GM19043 (cell line): ENCODE data around the gene GNA12.
"Not testable (repeated sequence)": the region's sequence is repeated elsewhere in the genome, so short reads cannot be mapped to it uniquely, and the experiment has no call there.

Experiments
- ATAC-seq: cut with Tn5 transposase; IDR thresholded peaks from one replicate; pipeline ENCODE4 v1.9.1; 2021; ENCODE audit warnings: low read depth; ENCODE audit not compliant: unreplicated experiment

Gene GNA12

DNA sequence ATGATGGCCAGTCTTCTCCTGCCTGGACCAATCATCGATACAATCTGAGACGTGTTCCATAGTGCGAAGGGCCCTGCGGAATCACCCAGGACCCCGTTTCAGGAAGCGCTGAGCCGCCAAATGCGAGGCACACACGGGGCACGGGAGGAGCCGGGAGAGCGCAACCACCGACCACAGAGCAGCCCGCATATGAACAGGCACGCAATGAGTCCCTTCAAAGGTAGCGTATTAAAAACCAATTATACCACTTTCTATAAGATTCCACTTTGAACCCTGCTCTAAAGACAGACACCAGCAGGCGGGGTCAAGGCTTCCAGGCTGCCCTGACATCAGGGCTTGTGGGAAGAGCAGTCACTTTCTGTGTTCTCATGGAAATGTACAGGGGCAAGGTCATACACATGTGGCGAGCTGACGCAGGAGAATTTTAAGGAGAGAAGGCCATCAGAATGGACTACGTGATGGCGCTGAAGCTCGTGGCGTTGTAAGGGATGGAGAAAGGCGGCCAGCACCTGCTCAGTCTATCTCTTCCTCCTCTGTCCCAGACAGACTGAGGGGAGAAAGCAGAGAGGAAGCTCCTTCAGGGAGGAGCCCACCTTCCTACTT lies 109.9 kb downstream of the GNA12 start:
- no peak for ATAC-seq

DNA sequence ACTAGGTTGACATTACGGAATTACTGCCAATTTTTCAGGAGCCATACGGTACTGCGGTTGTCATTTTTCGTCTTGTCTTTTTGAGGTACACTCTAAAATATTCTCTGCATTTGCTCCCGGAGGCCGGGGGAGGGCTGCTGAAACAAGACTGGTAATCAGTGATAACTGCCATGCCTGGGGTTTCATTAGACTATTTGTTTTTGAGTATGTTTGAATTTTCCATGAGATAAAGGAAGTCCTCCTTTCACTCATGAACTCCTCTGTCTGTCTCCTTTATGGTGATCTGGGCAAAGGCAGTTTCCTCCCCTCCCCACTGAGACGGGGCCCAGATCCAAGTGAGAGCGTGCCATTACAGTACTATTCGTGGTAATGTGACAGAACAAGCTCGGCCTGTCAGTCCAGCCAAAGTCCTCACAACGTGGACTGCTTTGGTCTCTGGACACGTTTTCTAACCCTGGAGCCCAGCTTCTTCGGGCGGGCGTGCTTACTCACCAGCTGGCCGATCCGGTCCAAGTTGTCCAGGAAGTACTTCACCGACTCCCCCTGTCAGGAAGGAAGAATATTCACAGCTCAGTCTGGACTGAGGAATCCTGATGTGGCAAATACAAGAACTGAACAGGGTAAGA lies 111.0 kb downstream of the GNA12 start:
- no peak for ATAC-seq

DNA sequence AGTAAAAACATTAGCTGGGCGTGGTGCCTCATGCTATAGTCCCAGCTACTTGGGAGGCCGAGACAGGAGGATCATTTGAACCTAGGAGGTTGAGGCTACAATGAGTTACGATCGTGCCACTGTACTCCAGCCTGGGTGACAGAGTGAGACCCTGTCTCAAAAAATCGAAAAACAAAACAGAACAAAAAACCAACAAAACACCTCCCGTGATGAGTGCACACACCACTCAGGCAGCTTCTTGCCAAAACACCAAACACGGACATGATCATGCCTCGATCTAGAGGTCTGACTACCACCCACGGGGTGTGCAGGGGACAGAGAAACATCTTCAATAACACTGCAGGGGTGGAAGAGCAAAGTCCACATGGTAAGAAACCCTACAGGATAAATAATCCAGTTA lies 111.7 kb downstream of the GNA12 start:
- ATAC-seq: no peak

DNA sequence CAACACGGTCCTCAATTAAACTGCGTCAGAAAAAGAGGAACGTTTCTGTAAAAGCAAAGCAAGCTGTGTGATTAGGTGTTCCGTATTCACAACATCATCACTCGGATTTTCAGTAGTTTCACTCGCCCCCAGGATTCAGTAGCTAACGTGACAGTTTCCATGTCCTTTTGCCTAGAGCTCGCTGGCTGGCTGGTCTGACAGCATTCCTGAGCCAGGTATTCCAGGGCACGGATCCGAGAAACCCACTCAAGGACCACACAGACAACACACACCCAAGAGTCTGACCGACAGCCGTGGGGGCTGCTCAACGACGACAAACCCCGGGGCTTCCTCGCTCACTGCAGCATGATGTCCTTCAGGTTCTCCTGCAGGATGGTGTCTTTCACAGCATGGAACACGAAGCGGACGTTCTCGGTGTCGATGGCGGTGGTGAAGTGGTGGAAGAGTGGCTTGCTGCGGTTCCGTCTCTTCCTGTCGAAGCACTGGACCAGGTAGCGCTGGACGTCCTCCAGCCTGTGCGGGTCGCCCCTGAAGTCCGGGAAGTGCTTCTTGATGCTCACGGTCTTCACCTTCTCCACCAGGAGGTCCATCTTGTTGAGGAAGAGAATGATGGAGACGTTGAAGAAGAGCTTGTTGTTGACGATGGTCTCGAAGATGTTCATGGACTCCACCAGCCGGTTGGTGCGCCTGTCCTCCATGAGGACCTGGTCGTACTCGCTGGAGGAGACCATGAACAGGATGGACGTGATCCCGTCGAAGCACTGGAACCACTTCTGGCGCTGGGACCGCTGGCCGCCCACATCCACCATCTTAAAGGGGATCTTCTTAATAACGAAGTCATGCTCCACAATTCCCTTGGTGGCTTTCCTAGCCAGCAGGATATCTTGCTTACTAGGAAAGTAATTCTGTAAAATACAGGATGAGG lies 113.0 kb downstream of the GNA12 start:
- ATAC-seq: no peak

DNA sequence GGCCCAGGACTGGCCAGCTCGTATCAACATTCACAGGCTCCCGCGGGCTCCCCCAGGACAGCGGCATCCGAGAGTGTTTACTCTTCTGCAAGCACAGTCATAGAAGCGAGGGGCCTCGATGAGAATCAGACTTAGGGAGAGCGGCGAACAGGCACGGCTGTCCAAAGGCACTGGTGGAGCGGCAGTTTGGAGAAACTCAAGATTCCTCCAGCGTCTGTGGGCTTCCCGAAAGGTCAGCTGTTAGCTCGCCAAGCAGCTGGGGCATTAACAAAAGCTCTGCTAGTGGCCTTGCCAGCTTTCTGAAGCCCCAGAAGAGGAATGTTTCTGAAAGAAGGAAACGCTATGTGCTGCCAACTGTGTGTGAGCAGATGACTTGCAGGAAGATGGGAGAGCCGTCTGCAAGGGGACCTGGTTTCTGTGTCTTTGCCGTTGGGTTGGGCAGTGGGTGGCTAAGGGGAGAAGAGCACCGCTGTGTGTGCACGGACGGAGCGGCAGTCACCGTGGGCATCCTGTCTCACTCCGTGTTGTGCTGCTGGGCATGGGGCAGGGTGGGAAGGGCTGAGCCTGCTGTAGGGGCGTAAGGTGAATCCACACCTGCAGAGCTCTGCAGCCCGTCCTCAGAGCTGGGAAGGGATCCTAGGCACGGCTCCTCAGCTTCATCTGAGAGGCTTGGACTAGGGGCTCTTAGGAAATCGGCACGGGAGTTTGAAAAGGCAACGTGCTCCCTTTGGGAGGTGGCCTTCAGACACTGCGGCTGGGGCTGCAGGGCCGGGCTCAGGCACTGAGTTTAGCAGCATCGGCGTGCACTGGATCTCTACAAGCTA lies 114.0 kb downstream of the GNA12 start:
- ATAC-seq: no peak

DNA sequence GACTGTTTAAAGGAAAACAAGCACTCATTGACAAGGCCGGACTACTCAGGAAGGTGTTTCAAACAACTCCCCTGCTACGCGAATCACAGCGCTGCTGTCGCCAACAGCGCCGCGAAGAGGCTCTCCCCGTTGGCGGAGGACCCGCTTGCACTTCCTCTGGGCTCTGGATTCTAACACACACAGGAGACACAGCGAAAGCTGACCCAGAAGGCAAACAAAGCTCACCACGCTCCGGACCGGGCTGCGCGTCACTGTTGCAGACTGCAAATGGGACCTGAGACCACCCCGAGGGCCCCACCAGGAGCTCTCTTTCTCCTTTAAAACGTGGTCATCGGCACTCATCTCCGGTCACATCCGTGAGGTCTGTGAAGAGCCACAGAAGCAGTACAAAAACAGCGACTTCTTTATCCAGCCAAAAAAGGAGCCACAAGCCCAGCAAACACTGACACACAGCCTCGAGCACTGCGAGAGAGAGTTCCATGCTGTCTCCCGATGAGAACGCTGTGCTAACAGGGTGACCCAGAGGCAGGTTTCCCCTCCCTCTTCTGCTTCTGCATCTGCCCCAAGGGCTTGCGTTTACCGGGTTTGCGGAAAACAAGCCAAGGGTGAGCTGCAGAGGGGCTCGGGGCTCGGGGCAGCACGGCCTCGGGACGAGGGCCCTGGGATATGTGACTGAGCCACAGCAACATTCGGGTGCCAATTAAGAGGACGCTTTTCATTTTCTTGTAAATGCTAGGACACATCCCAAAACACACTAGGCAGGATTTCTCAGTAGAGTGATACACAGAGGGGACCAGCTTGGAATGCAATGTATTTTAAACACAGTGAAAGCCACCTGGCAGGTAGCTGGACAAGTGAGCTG lies 114.8 kb downstream of the GNA12 start:
- no peak for ATAC-seq

DNA sequence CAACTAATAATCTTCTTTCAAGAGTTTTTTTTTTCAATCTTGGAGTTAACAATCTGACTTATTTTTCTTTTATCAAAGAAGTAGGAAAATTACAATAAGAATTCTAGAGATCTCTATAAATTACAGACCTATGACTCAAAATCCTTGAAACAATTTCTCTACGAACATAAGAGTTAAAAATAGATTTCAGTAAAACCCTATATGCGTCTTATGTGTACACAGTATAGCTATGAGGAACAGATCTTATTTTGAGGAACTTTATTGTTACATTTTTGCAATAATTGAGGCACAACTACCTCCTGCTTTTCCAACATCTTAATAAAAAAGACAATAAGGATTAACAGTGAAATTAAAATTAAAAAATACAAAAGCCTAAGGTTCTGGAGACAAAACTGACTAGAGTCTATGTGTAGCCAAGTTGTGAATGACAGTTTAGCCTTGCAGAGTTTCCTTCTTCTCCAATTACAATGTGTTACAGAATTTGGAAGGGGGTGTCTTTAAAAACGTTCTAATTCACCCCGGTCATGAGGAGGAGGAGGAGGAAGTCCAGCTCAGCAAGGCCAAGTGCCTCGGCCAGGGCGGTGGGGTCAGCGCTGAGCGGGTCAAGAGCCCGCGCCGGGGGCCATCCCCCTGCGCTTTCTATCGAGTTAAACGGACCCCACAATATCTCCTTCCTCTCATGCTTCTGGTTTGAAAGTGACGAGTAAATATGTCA lies 115.6 kb downstream of the GNA12 start:
- ATAC-seq: no peak

DNA sequence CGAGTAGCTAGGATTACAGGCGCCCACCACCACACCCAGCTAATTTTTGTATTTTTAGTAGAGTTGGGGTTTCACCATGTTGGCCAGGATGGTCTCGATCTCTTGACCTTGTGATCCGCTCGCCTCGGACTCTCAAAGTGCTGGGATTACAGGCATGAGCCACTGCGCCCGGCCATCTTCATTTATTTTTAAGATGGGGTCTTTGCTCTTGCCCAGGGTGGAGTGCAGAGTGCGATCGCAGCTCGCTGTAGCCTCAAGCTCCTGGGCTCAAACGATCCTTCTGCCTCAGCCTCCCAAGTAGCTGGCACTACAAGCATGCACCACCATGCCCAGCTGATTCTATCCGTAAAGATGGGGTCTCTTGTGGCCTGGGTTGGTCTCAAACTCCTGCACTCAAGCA lies 116.9 kb downstream of the GNA12 start:
- ATAC-seq: not testable (repeated sequence)

DNA sequence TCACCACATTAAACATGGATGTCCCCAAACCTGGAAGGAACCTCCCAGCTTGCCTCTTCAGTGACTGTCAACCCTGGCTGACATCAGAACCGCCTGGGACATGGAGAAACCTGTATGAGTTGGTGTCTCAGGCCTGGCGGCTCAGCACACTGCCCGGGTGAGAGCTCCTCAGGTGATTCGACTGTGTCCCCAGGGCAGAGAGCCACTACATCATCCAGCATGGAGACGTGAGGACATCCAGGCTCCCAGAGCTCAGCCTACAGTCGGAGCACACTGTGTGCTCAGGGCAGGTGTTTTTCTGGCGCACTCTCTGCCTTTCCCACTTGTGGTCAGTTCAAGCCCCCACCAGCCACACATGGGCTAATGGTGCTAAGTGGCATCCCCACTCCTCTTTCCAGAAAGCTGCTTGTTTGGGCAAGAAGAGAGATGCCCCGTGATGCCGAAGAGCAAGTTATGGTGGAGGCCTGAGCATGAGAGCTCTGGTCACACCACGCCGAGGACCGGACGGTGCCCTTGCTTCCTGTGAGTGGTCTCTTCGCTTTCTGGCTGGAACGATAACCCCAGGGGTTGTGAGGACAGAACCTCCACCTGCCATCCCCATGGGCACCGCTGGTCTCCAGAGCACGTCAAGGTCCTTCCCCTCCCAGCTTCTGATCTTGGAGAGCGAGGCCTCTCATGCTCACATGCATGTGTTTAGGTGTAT lies 117.6 kb downstream of the GNA12 start:
- no peak for ATAC-seq

DNA sequence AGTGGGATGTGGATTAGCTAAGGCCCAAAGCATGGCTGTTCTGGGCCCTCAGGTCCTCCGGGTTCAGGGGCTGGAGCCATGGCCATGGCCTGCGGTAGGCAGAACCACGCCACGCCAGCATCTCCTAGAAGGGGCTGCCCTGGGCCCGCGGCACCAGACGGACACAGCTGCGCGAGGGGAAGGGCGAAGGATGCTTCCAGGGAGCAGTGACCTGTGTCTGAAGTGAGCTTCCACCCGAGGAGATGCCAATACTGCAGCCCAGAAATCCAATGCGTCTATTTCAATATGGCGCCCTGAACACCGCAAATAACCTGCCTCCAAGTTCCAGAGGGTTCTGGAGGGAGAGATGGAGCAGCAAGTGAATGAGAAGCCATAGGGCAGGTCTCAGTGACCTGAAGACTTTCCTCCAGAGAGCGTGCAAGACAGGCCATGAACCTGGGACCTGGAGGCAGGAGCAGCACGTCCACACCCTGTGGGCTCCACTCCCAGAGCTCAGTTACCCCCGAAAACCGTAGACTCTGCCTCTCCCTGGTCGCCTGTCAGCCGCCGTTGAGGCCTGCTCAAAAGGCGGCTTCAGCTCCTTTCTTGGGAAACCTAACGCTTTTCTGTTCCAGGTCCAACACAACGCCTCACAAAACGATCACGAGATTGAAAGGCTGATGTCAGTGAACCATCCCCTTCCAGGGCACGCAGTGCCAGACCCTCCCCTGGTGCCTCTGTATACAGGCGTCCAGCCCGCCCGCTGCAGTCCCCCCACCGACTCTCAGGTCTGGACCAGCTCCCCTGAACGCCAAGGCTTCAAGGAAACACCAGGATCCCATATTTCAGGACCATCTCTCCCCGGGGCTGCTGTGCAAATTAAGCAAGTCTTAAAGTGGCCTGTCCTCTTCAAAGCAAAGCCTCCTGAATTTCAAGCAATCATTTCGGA lies 118.7 kb downstream of the GNA12 start:
- ATAC-seq: no peak

DNA sequence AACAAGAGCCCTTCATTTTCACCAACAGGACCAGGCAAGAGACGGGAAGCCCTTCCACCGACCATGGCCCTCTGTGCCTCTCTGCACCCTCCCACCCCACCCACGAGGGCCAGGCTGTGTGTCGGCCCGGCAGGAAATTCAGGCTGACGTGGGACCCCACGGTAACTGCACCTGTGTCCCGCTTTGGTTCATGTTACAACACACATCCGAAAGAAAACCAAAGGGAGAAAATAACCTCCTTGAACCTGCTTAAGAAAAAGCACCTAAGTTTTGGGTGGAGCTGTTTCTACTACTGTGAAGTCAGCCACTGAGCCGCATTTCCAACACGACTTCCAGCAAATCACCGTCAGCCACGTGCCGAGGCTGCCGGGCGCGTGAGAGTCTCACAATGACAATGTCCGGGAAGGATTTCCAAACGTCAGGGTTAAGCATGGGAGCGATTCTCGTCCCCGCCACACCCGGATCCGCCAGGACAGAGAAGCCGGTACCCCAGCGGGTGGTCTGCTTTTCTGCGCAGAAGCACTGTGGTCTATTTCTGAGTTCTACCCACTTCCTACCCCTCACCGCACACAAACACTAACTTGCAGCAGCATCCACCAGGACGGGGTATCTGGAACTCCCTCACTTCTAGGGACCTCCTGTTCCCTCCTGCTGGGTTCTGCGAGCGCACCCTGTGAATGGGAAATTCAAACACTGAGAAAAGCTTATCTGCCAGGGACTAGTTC lies 119.5 kb downstream of the GNA12 start:
- ATAC-seq: no peak

DNA sequence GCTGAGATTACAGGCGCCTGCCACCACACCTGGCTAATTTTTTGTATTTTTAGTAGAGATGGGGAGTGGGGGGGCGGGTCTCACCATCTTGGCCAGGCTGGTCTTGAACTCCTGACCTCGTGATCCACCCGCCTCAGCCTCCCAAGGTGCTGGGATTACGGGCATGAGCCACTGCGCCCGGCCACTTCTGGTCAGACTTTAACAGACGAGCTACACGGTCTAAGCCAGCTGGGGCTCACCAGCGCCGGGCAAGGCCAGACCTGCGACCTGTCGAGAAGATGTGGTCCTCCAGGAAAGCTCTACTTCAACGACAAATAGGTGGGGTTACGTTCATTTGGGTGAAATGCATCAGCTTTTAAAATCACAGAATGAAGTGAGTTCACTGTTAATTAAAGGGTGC lies 120.1 kb downstream of the GNA12 start:
- ATAC-seq: not testable (repeated sequence)

DNA sequence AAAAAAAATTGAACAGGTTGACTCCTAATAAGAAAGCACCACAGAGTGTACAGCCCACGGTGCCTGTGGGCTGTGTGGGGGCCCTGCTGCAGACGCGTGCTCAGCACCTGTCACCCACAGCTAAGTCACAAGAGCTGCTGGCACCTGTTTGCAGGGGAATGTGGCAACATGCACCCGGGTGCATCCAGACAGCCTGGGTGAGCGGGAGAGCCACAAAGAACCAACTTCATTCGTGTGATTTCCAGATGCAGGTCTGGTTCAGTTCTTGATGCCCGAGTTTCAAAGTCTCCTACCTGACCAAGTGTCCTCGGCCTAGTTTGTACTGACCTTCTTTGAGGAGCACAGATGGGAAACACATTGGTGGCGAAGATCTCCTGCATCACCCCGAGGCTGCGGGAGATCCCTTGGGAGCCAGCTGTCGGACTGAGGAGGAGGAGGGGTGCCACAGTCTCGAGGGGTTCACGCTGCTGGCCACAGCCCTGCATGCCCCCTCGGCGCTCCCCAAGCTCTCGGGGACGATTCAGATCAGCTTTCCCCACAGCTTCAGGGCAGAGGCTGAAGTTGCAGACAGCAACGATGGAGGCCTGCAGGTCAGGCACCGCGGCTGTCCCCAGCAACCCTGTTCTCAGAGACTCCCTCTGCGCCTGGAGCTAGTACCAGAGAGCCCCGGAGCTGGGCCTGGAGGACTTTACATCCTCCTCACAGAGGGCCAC lies 120.8 kb downstream of the GNA12 start:
- no peak for ATAC-seq

DNA sequence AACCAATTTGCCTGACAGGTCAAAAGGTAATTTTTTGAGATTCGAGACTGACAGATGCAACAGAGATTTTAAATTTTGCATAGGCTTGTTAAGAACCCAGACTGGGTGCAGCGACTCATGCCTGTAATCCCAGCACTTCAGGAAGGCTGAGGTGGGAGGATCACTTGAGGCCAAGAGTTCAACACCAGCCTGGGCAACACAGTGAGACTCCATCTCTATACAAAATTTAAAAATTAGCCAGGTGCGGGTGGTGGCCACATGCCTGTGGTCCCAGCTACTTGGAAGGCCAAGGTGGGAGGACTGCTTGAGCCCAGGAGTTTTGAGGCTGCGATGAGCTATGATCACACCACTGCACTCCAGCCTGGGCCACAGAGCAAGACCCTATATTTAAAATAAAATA lies 121.5 kb downstream of the GNA12 start:
- no peak for ATAC-seq

DNA sequence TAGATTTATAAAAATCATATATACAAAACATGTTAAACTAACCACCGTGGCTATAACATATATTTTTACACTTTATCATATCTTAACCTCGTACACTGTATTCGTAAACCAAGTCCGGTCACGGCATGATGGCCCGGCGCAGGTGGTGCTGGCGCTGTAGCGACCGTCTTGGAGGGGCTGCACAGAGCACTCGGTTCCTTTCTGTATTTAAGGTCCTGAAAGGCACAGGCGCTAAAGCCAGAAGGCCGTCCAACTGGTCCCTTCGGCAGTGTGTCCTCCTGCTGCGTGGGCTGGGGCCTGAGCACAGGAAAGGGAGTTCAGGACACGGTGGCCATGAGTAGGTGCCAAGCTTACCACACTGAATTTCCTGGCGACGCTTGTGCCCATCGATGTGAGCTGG lies 122.3 kb downstream of the GNA12 start:
- no peak for ATAC-seq

DNA sequence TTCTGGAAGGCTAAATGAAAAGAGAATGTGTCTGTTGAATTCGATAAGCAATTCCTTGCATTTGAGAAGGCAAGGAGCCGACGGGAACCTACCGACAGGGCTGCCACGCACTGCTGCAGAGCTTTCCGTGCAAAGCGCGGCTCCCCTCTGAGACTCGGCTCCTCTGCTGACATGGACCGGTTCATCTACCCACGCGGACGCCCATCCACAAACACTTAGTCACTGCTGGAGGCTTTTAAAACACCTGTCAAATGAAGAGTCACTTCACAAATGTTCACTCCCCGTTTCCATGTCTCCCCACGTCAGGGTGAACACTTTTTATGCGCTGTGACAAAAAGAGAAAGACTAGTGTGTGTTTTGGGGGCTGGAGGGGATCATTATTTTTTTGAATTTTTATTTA lies 124.1 kb downstream of the GNA12 start:
- no peak for ATAC-seq
